GM10266 (cell line): Measurements from ENCODE around the gene CLDN5.

Experiments used
- DNase-seq: peaks from one replicate; pipeline ENCODE4 v3.0.0; 2012; ENCODE audit errors: extremely low spot score
- TF ChIP-seq, protein P1 (sequence below): IDR thresholded peaks from 2 replicates; pipeline ENCODE4 v1.5.1; 2012; ENCODE audit warnings: mild to moderate bottlenecking, low read depth; ENCODE audit not compliant: control insufficient read depth, insufficient read depth; ENCODE audit errors: missing control alignments

Gene CLDN5

DNA sequence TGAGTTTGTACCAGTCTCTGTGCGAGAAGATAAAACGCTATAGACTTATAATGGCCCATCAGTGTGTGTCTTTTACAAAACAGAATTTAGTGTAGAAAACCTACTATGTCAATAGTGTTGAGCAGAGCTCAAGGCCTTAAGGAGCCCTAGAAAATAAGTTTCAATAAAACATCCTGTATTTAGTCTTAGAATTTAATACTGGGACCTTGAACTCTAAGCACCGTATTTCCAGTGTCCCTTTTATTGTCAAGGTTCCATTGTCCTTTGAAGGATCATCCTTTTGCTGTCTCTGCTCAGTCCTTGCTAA, 27.9 kb downstream of the CLDN5 start:
- TF ChIP-seq, protein P1, sequence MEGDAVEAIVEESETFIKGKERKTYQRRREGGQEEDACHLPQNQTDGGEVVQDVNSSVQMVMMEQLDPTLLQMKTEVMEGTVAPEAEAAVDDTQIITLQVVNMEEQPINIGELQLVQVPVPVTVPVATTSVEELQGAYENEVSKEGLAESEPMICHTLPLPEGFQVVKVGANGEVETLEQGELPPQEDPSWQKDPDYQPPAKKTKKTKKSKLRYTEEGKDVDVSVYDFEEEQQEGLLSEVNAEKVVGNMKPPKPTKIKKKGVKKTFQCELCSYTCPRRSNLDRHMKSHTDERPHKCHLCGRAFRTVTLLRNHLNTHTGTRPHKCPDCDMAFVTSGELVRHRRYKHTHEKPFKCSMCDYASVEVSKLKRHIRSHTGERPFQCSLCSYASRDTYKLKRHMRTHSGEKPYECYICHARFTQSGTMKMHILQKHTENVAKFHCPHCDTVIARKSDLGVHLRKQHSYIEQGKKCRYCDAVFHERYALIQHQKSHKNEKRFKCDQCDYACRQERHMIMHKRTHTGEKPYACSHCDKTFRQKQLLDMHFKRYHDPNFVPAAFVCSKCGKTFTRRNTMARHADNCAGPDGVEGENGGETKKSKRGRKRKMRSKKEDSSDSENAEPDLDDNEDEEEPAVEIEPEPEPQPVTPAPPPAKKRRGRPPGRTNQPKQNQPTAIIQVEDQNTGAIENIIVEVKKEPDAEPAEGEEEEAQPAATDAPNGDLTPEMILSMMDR, result no peak

DNA sequence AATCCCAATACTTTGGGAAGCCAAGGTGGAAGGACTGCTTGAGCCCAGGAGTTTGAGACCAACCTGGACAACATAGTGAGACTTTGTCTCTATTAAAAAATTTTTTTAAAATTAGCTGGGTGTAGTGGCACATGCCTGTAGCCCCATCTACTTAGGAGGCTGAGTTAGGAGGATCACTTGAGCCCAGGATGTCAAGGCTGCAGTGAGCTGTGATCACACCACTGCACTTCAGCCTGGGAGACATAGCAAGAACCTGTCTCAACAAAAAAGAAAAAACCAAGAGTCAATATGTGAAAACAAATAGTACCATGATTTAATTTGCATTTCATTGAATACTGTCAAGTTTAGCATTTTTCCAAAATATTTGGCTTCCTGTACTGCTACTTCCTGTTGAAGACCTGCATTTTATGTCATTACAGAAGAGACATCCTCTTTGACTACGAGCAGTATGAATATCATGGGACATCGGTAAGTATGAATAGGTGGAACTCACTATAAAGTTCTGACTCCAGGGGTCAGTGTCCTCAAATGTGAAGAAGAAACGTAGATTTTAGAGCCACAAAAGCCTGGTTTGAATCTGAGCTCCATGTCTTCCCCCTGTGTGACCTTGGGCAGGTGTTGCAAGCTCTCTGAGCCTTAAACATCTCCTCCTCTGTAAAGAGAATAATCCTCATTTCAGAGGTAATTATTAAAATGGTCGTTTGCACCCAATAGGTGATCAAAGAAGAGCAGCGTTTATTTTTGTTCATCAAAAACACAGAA, 28.5 kb downstream of the CLDN5 start:
- DNase-seq, result no peak
- TF ChIP-seq, protein P1, result no peak

More for the DNA sequence above, 27.9 kb downstream of the CLDN5 start:
- no peak for DNase-seq

DNA sequence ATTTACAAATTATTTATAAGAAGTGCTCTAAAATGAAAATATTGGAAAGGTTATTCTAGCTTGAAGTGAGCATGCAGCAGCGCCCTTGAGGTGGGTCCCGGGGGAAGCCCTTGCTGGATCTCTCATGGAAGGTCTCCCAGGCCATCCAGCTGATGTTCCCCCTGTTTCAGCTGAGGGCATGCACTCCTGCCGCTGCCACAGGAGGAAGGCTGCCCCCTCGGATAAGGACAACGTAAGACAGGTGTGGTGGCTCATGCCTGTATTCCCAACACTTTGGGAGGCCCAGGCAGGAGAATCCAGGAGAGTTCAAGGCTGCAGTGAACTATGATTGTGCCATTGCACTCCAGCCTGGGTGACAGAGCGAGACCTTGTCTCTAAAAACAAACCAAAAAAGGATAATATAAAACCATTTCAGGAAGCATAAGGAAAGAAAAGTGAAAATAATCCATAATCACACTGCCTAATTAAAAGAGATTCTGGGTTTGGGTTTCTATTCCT, 29.5 kb downstream of the CLDN5 start:
- TF ChIP-seq, protein P1, result no peak
- no peak for DNase-seq

DNA sequence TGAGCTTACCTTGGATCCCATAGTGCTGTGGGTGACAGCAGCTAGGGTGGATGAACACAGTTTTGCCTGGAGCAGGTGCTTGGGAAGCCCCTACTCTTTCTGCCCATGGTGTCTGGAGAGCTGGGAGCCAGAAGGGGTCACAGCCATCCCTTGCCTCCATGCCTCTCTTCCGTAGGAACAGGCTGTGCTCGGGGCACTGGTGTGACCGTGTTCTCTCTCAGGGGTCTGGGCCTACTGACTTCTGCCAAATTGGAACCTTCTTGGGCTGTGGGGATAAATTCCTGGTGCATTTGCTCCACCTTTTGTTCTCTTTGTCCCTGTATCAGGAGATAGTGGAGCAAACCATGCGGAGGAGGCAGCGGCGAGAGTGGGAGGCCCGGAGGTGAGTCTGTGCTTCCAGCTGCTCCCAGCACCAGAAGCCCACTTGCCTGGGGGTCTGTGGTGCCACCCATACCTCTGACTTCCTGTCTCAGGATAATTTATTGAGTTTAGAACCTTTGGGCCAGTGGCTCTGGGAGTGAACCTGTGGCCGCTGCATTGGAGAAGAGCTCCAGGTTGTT, 30.1 kb downstream of the CLDN5 start:
- no peak for DNase-seq
- TF ChIP-seq, protein P1, result no peak

DNA sequence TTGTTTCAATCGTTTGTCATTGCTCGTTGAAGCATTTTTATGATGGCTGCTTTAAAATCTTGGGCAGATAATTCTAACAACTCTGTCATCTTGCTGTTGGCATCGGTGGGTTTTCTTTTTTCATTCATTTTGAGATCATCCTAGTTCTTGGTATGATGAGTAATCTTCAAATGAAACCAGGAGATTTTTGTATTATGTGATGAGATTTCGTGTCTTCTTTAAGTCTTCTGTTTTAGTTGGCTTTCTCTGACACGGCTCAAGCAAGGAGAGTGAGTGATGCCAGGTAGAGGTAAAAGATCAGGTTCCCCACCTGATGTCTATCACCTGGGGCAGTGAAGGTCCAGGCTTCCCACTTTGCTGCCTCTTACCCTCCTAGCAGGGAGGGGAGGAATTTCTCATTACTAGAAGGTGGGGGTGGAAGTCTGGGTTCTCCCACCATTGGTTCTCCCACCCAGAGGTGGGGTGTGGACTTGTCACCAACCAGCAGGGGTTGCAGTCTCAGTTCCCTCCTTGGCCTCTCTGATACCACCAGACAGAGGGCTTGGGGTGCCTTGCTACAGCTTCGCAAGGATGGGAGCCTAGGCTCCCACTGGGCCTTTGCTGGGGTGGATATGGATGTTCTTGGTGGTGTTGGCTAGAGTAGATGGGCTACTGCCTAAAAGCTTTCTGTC, 31.6 kb downstream of the CLDN5 start:
- TF ChIP-seq, protein P1, result no peak
- no peak for DNase-seq

DNA sequence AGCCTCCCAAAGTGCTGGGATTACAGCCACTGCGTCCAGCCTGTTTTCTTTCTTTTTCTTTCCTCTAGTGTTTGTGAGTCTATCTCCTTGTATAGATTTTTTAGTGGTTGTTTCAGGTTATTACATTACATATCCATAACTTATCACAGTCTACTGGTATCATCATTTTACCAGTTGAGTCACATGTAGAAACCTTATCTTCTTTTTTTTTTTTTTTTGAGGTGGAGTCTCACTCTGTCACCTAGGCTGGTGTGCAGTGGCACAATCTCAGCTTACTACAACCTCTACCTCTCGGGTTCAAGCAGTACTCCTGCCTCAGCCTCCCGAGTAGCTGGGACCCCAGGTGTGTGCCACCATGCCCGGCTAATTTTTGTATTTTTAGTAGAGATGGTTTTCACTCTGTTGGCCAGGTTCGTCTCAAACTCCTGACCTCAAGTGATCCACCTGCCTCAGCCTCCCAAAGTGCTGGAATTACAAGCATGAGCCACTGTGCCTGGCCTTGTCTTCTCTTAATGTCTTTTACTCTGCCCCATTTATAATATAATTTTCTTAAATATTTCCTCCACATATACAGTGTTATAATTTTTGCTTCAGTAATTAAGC, 33.5 kb downstream of the CLDN5 start:
- DNase-seq, result no peak
- TF ChIP-seq, protein P1, result no peak
